Raji (cell line): ENCODE data around the gene TVP23C.

ENCODE experiments used
- POLR2A ChIP-seq: IDR thresholded peaks from 2 replicates; pipeline ENCODE4 v1.6.1; 2011; ENCODE audit warnings: low read depth, low read length, control low read depth; ENCODE audit not compliant: insufficient read depth

The TVP23C gene

DNA sequence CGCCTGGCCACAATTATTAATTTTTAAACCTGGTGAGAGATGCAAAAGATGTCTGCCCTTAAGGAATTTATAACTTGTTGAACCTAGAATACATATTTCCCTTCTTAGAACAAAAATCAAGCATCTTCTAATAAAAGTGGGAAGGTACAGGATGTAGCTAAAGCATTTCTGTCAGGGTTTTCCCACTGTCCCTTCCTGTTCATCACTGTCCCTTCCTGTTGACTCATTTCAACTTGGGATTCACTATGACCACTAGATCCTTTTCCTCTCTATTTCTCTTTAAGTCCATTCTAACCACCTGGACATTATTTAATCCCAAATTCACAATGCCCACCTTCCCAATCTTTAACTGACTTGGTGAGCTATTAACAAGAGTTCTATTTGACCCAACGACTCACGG lies 62.0 kb downstream of the TVP23C start:
- no peak for TF ChIP-seq POLR2A

DNA sequence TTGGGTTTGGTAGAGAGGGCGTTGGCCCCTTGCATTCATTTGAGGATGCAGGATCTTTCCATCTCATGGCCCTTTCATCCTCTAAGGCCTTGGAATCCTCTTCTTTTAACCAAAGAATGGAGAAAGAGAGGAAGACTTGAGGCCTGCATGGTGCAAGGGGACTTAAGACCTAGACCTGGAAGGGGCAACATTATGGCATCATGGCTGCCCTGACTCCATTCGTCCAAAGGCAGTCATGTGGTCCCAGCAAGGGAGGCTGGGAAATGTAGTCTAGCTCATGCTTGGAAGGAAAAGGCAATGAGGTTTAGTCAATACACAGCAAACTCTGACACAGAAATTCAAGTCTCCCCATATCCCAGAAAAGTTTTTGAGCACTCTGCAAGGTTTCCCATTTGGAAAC lies 65.2 kb downstream of the TVP23C start:
- no peak for TF ChIP-seq POLR2A

DNA sequence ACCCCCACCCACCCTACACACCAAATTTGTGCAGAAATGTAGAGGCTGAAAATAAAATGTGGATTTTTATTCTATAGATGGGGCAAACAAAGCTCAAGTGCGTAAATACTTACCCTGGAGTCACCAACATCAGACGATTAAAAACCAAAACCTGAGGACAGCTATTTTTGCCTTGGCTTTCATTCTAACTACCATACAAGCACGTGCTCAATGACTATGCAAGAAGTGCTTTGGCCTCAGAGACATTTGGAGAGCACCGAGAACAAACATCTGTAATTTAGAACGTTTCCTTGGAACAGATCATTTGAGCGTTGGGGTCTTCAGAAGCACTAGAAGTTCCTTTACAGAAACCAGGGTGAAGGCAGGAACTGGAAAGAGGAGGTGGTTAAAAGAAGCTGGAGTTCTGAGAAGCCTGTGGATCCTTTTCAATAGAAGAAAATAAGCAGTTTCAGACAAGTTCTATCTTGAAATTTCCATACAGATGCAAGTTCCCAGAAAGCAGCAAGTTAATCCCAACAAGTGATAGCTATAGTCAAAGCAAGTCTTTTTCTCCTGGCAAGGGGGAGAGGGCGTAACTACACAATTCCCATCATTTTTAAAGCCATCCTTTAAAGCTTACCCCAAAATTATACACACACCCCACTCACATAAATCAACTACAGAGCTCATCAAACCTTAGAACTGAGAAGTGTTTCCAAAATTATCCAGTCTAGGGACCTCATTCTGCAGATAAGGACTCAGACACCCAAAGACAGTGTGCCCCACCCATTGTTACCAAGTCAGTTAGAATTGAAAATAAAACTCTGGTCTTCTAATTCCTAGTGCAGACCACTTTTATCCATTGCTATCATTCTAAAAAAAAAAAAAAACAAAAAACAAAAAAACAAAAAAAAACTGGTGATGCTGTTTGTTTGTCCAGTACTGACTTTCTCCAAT lies 66.3 kb downstream of the TVP23C start:
- TF ChIP-seq POLR2A = no peak

DNA sequence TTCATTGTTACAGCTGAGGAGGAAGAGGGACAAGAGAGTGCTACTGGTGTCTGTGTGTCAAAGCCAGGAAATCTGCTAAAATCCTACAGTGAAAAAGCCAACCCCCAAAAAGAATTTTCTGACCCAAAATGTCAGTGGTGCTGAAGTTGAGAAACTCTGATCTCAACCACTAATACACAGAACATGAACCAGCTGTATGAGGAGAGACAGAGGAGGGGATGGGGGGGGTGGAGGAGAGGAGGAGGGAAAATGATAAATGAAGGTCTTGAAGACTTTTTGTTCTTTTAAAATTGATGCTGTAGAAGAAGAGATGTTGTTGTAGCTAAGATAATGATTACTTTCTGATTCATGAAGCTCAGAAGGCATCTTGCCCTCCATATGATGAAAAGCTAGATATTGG lies 68.5 kb downstream of the TVP23C start:
- no peak for TF ChIP-seq POLR2A

DNA sequence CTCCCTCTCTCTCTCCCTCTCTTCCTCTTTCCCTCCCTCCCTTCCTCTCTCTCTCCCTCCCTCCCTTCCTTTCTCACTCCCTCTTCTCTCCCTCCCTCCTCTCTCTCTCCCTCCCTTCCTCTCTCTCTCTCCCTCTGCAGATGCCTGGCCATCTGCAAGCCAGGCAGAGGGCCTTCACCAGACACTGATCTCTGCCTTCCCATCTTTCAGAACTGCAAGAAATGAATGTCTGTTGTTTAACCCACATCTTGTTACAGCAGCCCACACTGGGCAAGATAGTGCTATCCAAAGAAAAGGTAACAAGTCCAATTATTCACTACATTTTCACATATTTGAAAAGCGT lies 69.6 kb downstream of the TVP23C start:
- no peak for TF ChIP-seq POLR2A

DNA sequence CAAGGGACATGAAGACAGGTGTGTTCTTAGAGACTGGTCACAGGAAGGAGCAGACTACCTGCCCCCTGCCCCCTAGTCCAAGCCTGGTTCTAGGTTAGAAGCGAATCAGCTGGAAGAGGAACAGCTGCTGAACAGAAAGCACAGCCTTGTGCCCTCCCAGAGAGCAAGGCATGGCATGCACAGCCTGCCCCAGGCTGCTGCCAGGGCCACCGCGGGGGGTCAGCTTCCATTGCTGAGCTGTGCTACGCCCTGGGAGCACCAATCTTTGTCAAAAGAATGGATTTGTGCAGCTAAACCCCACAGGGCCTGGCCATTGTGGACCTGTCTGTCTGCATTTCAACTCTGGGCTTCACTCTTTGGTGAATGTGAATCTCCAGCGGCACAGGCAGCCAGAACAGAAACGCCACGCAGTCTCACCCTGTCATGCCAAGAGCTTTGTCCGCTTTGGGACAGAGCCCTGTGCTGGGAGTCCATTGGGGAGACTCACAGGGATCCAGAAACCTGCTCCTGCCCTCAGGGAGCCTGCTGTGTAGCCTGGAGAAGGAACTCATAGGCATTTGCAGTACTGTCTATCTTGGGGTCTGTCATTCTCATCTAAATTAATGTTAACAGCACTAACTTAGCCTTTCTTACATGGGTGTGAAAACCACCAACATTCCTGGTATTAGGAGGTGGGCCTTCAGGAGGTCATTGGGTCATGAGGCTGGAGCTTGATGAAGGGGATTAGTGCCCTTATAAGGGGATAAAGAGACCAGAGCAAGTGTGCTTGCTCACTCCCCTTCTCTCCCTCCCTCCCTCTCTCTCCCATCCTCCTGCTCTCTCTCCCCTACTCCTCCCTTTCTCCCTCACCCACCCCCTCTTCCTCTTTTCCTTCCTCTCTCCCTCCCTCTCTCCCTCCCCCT lies 70.2 kb downstream of the TVP23C start:
- TF ChIP-seq POLR2A = no peak

DNA sequence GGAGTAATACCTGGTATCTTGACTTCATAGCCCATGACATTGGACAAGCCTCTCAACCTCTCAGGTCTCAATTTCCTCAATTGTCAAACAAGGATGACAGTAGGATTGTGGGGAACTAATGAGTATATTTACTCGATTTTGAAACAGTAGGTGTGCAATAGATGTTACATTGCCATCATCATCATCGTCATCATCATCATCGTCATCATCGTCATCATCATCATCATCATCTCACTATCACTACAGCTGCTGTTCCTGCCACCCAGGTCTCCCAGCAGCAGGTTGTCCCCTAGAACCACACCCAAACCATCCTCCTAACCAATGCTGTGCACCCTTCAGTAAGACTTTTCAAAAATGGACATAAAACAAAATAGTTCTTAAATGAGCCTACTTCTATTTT lies 71.1 kb downstream of the TVP23C start:
- no peak for TF ChIP-seq POLR2A

DNA sequence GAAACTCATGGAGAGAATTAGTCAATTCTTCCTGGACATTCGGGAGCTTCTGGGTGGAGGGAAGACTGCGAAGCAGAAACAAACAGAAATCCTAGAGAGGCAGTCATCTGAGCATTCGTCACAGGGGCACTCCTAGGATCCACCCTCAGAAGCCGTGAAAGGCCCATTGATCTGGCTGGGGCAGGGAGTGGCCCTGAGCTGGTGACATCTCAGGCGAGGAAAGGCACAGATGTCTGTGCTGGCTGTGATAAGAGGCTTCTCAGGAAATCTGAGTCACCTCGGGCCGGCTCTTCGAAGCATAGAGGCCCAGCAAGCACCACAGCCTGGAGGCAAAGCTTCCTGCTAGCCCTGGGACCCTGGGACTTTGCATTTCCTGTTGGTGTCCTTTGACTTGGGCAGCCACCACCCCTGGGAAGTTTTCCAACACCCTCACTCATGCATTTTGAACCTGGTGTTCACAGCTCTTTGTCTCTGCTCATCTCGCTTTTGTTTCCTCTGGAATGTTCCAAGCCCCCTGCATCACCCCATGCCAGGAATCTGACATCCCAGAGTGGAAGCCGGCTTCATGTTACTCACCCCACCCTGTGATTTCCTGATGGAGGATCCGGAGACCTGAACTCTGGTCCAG lies 72.5 kb downstream of the TVP23C start:
- no peak for TF ChIP-seq POLR2A

DNA sequence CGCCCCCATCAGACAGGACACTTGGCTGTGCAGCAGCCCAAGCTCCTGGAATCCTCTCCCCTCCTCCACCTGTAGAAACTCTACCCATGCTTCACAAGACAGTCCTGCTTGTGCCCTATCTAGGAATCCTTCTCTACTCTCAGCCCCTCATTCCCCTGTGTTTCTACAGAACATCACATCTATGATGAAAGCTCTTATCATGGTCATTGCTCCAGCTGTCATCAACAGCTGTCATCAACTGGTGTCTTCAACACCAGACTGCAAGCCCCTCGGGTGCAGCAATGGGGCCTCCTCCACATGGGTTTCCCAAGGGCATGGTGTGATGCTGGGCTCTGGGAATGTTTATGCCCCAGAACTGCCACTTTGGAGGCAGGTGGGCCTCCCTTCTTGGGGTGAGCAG lies 74.7 kb downstream of the TVP23C start:
- no peak for TF ChIP-seq POLR2A

DNA sequence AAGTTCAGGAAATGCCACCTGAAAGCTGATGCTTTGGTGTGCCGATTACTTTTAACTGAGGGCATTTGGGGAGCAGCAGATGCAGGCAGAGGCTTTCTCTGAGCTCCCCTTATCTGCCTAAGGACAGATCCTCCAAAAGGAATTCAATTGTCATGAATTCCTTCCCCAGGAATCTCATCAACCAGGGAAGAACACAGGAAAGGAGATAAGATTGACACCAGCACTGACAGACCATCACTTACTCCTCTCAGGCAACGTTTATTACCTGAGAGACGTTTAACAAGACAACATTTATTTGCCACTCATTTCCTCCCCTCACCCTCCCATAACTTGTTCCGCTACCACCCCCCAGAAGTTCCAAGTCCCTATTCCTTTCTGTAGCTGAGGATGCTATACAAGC lies 78.2 kb downstream of the TVP23C start:
- no peak for TF ChIP-seq POLR2A

DNA sequence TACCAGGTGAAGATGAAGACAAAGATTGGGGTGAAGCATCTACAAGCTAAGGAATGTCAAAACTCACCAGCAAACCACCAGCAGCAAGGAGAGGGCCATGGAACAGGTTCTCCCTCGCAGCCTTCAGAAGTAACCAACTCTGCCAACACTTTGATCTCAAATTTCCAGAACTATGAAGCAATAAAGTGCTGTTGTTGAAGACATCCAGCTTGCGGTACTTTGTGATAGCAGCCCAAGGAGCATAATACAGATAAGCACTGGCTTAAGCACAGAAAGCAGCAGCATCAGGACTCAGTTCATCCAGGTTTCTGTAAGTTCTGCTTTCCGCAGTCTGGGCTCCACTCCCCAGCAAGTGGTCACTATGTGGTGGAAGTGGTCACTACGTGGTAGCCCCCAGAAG lies 79.9 kb downstream of the TVP23C start:
- TF ChIP-seq POLR2A = no peak

DNA sequence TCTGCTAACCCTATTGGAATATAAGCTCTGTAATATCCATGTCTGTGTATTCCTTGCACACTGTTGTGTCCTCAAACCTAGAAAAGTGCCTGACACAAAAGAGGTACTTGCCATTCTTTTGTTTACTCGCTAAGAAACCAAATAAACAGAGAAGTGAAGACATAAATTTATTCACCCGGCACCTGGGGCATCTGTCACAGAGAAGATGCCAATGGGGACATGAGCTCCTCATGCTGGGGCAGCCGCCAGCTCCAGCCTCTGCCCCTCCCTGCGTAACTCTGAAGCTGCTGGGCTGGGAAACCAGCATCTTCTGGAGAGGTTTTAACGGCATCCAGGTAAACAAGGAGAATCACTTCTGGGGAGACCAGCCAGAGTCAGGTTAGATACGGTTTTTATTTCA lies 80.8 kb downstream of the TVP23C start:
- TF ChIP-seq POLR2A = no peak

DNA sequence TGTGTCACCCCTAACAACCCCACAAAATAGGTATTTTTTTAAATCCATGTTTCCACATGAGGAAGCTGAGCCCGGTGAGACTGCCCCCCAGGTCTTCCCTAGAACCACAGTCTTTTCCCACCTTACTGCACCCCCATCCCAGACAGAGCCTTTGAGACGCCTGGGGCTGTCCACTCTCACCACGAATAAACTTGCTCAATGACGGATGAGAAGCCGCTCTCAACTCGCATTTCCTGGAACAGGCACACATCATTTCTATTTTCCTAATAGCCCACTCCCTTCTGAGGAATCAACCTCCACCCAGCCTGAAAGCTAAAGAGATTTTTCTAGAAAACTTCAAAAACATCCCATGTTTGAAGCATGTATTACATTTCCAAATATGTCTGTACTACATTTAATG lies 81.8 kb downstream of the TVP23C start:
- no peak for TF ChIP-seq POLR2A

DNA sequence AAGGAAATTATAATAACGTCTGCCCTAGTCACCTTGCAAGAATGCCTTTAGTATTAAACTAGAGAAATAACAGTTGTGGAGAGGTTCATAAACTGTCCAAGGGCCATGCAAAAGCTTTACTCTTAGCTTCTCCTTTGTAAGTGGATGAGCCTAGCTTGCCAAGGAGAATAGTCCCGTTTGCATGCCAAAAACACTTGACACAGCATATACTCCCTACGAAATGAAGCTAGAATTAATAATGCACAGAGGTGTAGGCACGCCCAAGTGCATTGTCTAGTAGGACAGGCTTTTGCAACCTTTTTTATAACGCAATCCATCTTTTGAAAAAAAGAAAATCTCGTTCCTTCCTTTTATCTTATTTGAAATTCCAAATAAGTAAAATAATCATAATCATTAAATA lies 83.1 kb downstream of the TVP23C start:
- no peak for TF ChIP-seq POLR2A

DNA sequence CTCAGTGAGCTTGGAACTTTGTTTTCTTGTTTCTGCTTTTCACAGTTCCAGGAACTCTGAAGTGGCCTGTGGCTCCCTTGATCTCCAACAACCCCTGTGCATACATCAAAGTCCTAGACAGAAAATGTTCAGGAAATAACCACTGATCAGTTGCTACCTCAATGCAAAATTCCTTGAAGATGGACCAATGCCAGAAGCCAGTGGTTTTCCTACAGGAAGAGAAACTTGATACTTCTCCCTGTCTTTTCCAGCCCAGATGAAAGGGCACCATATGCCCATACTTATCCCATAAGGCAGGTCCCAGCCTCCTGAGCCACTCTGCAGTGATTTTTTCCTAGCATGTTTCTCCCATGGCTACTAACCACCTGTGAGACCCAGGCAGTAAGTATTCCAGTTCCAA lies 83.6 kb downstream of the TVP23C start:
- no peak for TF ChIP-seq POLR2A

DNA sequence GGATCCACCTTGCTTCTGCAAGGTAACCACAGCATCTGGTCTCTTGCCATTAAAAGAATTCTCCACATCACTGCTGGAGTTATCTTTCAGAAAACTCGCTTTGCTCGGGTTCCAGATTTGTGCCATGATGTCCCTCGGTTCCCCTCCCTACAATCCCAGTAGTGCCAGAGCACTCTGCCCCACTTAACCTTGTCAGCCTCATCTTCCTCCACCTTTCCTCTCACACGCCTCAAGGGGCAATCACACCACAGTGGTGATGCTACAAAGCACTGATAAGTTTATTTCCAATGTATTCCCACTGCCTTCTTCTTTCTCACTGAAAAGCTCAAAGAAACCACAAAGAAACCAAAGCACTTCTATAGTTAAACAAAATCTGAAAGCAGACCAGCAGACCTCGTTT lies 84.4 kb downstream of the TVP23C start:
- TF ChIP-seq POLR2A = no peak
